ENCODE measurements around the gene IREB2.
A peak's percentile ranks its signal among the peaks of the same experiment; 100 is the strongest.
"Not testable (repeated sequence)": the region's sequence is repeated elsewhere in the genome, so short reads cannot be mapped to it uniquely, and the experiment has no call there.

The IREB2 gene

GRCh38 chr15:78481917-78482316 is 43.9 kb downstream of the IREB2 start:
- DNase-seq: no peak

GRCh38 chr15:78492872-78493271 is 54.9 kb downstream of the IREB2 start:
- DNase-seq: no peak

GRCh38 chr15:78501857-78502256 is 63.8 kb downstream of the IREB2 start:
- DNase-seq: no peak

GRCh38 chr15:78502641-78503040 is 64.6 kb downstream of the IREB2 start:
- DNase-seq: no peak

- DNase-seq: peak; percentile 87
These were observed 69.2 kb downstream of the IREB2 start, which contains the start of gene HYKK for GRCh38 chr15:78506971-78507830. Gene HYKK (plus strand): TSS chr15:78507577. CDS start chr15:78513089, 5,512 bp downstream.

GRCh38 chr15:78507831-78508160 is 69.8 kb downstream of the IREB2 start:
- DNase-seq: no peak

- no peak for DNase-seq
These were observed 70.3 kb downstream of the IREB2 start for GRCh38 chr15:78508272-78508671.

GRCh38 chr15:78509726-78510312 is 71.8 kb downstream of the IREB2 start:
- DNase-seq: no peak

- not testable (repeated sequence) for DNase-seq
These were observed 82.0 kb downstream of the IREB2 start for GRCh38 chr15:78520035-78520434.

- no peak for DNase-seq
These were observed 86.2 kb downstream of the IREB2 start for GRCh38 chr15:78524230-78524629.

- no peak for DNase-seq
These were observed 89.3 kb downstream of the IREB2 start for GRCh38 chr15:78527325-78527724.

- DNase-seq: no peak
These were observed 95.3 kb downstream of the IREB2 start for GRCh38 chr15:78533331-78533730.

- DNase-seq: no peak
These were observed 98.1 kb downstream of the IREB2 start for GRCh38 chr15:78536134-78536533.

GRCh38 chr15:78537266-78537905 is 99.4 kb downstream of the IREB2 start:
- no peak for DNase-seq

- no peak for DNase-seq
These were observed 100.3 kb downstream of the IREB2 start for GRCh38 chr15:78538358-78538757.

- DNase-seq: not testable (repeated sequence)
These were observed 101.6 kb downstream of the IREB2 start for GRCh38 chr15:78539464-78540140.

GRCh38 chr15:78540141-78540870 is 102.3 kb downstream of the IREB2 start, which contains the start of gene PSMA4:
Gene PSMA4 (plus strand): TSS chr15:78540444. CDS start chr15:78541928, 1,484 bp downstream.
- peak; percentile 94 for DNase-seq

GRCh38 chr15:78540871-78541743 is 103.1 kb downstream of the IREB2 start:
- DNase-seq: peak; percentile 18

- DNase-seq: no peak
These were observed 103.7 kb downstream of the IREB2 start for GRCh38 chr15:78541744-78542034.

- no peak for DNase-seq
These were observed 104.6 kb downstream of the IREB2 start for GRCh38 chr15:78542647-78543046.

- no peak for DNase-seq
These were observed 112.2 kb downstream of the IREB2 start for GRCh38 chr15:78550194-78550593.

GRCh38 chr15:78550815-78551214 is 112.8 kb downstream of the IREB2 start:
- no peak for DNase-seq
